ENCODE results near the gene MED29.
"Not testable (repeated sequence)": the region's sequence is repeated elsewhere in the genome, so short reads cannot be mapped to it uniquely, and the experiment has no call there.

MED29 gene

GRCh38 chr19:39372047-39372802 lies 19.0 kb upstream of the MED29 start:
- peak; percentile 92 for DNase-seq (ENCODE audit: low spot score)

GRCh38 chr19:39372941-39373340 lies 18.2 kb upstream of the MED29 start:
- DNase-seq (ENCODE audit: low spot score): no peak

- no peak for DNase-seq (ENCODE audit: low spot score)
Observed at GRCh38 chr19:39375929-39376328, 15.2 kb upstream of the MED29 start.

DNA sequence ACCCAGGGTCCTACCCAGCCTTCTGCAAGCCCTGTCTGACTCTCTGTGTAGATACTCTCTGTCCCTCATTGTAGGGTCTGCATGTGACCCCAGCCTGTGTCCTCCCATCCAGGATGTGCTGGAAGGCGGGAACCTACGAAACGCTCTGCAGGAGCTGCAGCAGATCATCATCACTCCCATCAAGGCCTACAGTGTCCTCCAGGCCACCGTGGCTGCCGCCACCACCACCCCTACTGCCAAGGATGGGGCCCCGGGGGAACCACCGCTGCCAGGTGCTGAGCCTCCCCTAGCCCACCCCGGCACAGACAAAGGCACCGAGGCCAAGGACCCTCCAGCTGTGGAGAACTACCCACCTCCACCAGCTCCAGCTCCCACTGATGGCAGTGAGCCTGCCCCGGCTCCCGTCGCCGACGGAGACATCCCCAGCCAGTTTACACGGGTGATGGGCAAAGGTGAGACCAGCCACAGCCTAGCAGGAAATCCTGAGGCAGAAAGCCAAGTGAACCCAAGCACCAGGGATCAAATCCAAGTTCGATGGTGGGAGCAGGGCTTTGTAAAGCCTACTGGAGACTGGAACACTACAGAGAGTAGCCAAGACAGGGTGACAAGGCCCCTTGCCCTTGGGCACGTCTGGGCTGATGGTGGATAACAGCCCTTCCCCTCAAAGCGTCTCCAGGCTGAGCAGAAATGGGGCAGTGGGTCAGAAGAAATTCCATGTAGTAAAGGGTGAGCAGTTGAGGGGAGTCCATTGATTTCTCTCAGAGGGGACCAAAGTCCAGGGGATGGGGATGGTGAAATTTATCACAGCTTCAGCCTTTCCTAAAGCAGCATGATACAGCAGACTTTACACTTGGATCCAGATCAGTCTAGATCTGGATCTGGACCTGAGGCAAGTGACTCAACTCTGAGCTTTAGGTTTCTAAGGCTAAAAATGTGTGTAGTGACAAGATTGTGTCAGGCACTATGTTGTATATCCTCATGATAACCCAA lies 13.5 kb upstream of the MED29 start:
- DNase-seq (ENCODE audit: low spot score): no peak

GRCh38 chr19:39379366-39379765 lies 11.8 kb upstream of the MED29 start:
- DNase-seq (ENCODE audit: low spot score): not testable (repeated sequence)

DNA sequence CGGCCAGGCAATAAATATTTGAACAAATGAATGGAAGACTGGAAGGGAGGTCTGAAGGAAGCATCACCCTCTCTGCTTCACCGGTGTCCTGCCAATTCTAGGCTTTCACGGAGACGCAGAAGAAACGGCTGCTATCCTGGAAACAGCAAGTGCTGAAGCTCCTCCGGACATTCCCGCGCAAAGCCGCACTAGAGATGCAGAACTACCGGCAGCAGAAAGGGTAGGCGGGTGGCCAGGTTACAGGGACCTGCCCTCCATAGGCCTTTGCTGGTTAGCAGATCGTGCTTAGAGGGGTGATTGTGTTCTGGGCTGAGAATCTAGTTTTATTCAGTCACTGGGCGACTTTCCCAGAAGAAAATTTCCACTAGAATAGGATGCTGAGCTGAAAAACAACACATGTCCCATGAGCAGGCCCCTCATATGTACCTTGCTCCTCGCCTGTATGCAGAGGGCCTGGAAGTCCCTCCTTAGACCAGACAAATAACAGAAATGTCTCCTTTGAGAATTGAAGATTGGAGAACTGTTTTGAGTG lies 11.2 kb upstream of the MED29 start:
- no peak for DNase-seq (ENCODE audit: low spot score)

DNA sequence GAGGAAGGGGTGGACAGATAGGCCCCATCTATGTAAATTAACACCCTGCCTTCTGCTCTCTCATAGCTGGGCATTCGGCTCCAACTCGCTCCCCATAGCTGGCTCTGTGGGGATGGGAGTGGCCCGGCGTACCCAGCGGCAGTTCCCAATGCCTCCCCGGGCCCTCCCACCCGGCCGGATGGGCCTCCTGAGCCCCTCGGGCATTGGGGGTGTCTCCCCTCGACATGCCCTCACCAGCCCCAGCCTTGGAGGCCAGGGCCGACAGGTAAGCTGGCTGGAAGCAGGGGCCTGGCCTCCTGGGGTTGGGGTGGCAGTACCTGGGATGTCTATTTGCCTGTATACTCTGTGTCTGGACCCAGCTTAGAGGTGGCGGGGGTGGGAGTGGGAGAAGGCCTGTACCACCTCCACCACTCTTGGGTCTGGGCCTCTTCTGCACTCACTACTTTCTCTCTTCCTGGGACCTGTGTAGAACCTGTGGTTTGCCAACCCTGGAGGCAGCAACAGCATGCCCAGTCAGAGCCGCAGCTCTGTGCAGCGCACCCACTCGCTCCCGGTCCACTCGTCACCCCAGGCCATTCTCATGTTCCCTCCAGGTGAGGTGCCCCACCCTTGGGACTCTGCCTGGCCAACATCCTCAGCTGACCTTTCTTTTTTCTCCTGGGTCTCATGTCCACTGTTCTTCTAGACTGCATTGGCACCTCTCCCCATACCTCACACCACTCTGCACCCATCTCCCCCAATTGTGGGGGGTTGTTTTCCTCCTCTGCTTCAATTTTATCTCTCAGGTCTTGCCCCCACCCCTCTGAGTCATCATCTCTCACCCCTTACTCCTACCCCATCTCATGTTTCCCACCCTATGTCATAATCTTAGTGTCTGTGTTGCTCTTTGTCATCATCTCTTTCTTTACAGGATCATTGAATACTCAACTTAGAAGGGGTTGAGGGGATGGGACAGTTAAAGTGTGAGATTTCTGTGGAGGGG lies 10.4 kb upstream of the MED29 start:
- DNase-seq (ENCODE audit: low spot score): no peak

GRCh38 chr19:39381910-39382611 lies 9.1 kb upstream of the MED29 start:
- DNase-seq (ENCODE audit: low spot score): peak; percentile 60

DNA sequence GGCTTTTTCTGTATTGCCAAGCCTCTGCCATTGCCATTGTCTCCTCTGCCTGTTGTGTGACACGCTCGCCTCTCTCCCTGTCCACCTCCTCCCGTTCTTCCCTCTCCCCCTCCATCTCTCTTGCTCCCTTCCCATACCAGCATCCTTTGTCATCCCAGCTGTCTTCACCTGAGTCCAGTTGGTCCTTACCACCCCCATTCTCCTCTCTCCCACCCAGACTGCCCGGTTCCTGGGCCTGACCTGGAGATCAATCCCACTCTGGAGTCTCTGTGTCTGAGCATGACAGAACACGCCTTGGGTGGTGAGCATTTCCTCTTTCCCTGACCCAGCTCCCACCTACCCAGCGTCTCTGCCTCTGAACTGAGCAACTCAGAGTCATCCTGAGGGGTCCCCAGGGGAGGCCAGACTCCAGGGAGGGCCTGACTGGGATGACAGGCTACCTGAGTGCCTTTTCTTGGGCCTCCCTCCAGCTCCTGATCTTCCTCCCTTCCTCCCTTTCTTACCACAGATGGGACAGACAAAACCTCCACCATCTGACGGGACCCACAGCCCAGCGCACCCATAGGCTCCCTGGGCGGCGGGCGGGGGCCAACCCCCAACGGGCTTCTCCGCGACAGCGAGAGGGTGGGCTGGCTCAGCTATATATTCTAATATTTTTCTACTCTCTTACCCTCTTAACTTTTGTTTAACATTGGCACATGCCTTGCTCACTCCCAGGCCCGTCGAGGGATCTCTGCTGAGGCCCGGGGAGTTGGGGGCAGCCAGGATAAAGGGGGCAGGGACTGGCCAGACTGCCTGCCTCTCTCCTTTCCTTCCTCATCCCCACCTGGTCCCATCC lies 8.0 kb upstream of the MED29 start:
- DNase-seq (ENCODE audit: low spot score): no peak

DNA sequence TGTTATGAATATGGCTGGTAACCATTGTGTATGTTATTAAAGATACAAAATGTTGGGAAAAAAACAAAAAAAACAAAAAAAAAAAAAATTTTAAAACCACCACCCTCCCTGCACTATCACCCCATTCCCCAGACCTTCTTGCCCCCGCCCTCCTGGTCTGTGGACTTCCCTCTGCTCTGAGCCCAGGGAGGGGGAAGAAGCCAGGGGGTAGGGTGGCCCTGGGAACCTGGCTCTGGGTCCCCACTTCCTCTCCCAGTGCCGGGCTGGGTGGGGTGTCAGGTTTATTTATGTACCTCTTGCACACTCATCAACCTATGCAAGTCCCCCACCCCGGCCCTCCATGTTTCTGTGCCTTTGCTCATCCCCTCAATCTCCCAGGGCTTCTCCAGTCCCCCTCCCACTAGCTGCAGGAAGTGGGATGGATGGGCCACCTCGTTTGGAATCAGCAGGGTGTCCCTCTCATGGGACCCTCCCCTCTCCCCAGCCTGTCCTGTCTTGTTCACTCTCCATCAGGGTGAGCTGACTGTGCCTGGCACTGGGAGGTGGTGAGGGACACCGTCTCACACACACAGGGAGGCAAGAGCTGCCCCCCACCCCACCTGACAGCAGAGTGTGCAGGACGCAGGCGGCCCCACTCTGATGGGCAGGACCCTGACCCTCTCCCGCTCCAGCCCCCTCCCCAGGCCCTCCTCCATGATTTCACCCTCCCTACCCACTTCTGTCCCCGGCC lies 6.2 kb upstream of the MED29 start:
- DNase-seq (ENCODE audit: low spot score): no peak

DNA sequence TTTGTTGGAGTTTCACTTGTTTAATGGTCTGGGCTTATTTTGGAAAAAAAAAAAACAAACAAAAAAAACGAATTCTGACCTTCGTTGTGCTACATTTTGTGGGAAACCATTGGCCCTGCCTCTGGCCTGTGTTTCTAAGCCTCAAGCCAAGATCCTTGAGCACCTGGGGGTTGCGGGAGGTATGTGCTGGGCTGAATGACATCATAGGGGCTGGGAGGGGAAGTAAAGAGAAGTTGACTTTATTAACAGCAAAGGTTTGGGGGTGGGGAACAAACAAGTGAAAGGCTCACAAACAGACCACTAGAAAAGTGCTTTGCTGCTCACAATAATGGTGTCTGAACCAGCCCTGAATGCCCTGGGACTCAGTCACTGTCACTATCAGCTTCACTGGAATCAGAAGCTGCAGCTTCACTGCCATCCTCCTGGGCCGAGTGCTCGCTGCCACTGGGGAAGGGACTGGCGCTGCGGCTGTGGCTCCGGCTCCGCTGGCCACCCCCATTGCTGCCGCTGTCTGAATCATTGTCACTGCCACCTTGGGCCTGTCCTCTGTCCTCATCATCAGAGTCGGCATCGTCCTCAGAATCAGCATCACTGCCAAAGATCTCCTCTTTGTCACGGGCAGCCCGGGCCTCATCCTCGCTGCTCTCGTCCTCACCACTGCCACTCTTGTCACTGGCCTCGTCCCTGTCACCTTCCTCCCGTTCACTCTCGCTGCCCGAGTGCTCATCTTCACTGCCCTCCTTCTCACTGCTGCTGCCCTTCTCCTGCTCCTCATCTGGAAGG lies 5.4 kb upstream of the MED29 start:
- DNase-seq (ENCODE audit: low spot score): no peak

DNA sequence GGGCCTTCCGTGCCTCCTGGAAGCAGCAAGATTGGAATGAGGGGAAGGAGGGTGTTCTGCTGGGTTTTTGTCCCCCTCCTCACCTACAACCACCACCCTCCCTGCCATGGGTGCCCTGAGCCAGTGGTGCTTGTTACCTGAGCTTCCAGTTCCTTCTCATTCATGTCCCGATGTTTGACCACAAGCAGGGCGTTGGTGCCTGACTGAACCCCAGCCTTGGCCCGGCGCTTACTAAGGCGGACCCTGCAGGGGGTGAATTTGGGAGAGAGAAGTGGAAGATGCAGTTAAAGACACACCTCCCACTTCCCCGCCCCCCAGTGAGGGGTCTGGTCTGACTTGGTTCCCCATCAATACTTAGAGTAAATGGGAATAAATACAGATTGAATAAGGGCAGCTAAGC lies 4.6 kb upstream of the MED29 start:
- DNase-seq (ENCODE audit: low spot score): no peak

- no peak for DNase-seq (ENCODE audit: low spot score)
Observed at GRCh38 chr19:39388657-39389056, 2.5 kb upstream of the MED29 start.

DNA sequence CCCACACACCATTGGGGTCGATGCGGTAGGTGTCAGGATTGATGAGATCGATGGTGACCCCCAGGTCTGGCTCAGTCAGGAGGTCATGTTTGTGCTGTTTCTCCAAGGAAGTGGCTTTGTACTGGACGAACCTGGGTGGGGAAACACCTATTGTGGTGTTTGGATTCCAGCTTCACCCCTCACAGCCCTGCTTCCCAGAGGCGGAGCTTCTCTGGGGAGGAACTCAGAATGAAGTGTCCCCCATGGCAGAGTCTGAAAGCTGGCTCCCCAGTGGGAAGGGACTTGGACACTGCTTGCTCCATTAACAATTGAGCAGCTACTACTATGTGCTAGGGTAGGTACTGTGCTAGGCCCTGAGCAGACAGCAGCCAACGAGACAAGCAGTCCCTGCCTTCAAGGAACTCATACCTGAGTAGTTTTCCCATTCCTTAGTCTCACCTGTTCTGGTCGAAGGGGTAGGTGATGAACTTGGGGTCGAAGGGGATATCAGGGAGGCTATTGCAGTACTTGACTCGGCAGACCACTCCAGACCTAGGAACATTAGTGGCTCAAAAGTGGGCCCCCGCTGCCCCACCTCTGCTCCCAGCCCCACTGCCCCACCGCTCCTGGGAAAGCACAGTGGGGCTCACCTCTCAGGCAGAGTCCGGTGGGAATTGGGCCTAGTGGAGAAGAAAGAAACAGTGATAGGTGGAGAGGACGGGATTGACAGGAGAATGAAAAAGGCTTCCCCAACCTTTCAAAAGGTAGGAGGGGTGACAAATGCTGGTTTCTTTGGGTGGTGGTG lies 1.4 kb upstream of the MED29 start:
- DNase-seq (ENCODE audit: low spot score): no peak

DNA sequence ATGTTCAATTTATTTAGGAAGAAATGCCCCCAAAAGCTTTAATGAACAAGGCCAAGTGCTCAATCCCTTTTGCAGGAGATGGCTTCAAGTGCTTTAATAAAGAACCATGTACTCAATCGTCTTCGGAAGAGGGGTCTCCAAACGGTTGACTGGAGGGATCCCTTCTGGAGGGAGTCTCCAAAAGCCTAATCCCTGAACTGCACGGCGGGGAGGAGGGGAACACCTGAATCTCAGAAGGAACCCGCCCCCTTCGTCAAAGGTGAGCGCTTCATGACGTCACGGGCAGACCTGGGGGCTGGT lies 777 bp upstream of the MED29 start:
- DNase-seq (ENCODE audit: low spot score): no peak

DNA sequence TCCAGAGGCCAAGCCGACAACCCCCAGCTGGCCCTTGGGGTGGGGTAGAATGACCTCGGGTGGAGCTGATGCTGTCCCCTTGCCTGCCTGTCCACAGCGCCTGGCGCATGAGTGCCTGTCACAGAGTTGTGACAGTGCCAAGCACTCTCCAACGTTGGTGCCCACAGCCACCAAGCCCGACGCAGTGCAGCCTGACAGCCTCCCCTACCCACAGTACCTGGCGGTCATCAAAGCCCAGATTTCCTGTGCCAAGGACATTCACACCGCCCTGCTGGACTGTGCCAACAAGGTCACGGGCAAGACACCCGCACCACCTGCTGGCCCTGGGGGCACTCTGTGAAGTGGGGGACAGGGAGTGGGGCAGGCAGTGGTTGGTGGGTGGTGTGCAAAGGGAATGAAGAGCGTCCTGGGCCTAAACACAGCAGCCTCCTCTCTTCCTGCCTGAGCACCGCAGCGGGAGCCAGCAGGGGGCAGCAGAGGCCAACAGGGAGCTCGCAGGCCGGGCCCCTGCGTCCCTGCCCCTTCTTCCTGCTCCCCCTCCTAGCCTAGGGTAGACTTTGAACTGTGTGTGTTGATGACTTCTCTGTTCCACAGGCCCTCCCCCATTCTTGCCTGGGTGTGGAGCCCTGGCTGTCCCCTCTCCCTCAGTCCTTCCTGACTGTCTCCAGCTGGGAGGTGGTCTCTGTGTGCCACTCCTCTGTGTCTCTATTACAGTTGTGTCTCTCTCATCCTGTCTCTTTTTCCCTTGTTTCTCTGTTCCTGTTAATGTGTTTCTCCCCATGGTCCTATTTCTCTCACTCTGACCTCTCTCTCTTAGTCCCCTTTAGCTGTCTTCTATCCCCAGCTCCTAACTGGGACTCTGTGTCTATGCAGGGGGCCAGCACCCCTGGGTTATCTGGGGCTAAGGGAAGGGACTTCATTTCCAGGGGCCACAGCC lies 6.5 kb downstream of the MED29 start:
- peak; percentile 88 for DNase-seq (ENCODE audit: low spot score)

Data from AG08396 (cell line).